Stimulated activated CD4-positive, alpha-beta T cell treated with anti-CD3 and anti-CD28 coated beads, Interleukin-12 subunit alpha, Interleukin-12 subunit beta, amount 100 ng/mL, for 24 hours (primary cell): ENCODE data around the gene VRTN.
"Not testable (repeated sequence)": the region's sequence is repeated elsewhere in the genome, so short reads cannot be mapped to it uniquely, and the experiment has no call there.

Source experiments
- DNase-seq, 2 experiments: peaks; one replicate each; pipeline ENCODE4 v3.0.0-alpha.2; 2020; ENCODE audit warnings: low read depth in 2 of 2

Gene VRTN

GRCh38 chr14:74349757-74350156 is 1.5 kb downstream of the VRTN start:
- DNase-seq: no peak

- DNase-seq: no peak
These were observed 2.1 kb downstream of the VRTN start for GRCh38 chr14:74350211-74350927.

- DNase-seq: no peak
These were observed 2.7 kb downstream of the VRTN start for GRCh38 chr14:74350928-74351323.

- no peak for DNase-seq
These were observed 8.8 kb downstream of the VRTN start for GRCh38 chr14:74356892-74357575.

- no peak for DNase-seq
These were observed 9.3 kb downstream of the VRTN start for GRCh38 chr14:74357585-74357984.

GRCh38 chr14:74358176-74358829 is 10.0 kb downstream of the VRTN start:
- no peak for DNase-seq

GRCh38 chr14:74360163-74360562 is 11.9 kb downstream of the VRTN start:
- DNase-seq: no peak

- peak; percentile 29 to 64 for DNase-seq
These were observed 14.2 kb downstream of the VRTN start for GRCh38 chr14:74362361-74362915.

- DNase-seq: no peak
These were observed 16.1 kb downstream of the VRTN start for GRCh38 chr14:74364271-74364880.

- no peak for DNase-seq
These were observed 19.8 kb downstream of the VRTN start for GRCh38 chr14:74368026-74368425.

- DNase-seq: no peak
These were observed 20.2 kb downstream of the VRTN start for GRCh38 chr14:74368441-74368840.

- DNase-seq: no peak
These were observed 29.9 kb downstream of the VRTN start for GRCh38 chr14:74377976-74378690.

GRCh38 chr14:74380172-74380571 is 31.9 kb downstream of the VRTN start:
- no peak for DNase-seq

- no peak for DNase-seq
These were observed 32.6 kb downstream of the VRTN start for GRCh38 chr14:74380845-74381244.

GRCh38 chr14:74381571-74381970 is 33.3 kb downstream of the VRTN start:
- DNase-seq: not testable (repeated sequence)

GRCh38 chr14:74382231-74382630 is 34.0 kb downstream of the VRTN start:
- no peak for DNase-seq

GRCh38 chr14:74389980-74390379 is 41.7 kb downstream of the VRTN start:
- DNase-seq: no peak

GRCh38 chr14:74390505-74390904 is 42.2 kb downstream of the VRTN start:
- DNase-seq: not testable (repeated sequence)

- DNase-seq: no peak
These were observed 43.2 kb downstream of the VRTN start for GRCh38 chr14:74391479-74391878.

GRCh38 chr14:74392616-74393570 is 44.6 kb downstream of the VRTN start:
- DNase-seq: no peak
